GM23338 (cell line): ENCODE results near the gene CSH2. TPM values are rescaled to one million over a fixed set of nuclear protein-coding genes. Genes with fewer than 3 reads are reported as not detected.
"Not testable (repeated sequence)": the region's sequence is repeated elsewhere in the genome, so short reads cannot be mapped to it uniquely, and the experiment has no call there.

Source experiments
- ATAC-seq: fragments of 200-7000 bp; cut with Tn5 transposase; 3 replicates; pipeline ENCODE4 v1.9.1; 2020
- DNase-seq: peaks from one replicate; pipeline ENCODE4 v3.0.0-alpha.2; 2015; ENCODE audit warnings: low spot score
- H2AFZ ChIP-seq: fragments of 200-600 bp; sonication (generic); 2 replicates; pipeline ENCODE4 v1.8.0; 2016; ENCODE audit warnings: antibody characterized with exemption, mild to moderate bottlenecking, moderate library complexity
- H3F3A ChIP-seq: fragments of 200-600 bp; sonication (generic); replicated peaks from 2 replicates; pipeline ENCODE4 v1.8.0; 2017; ENCODE audit warnings: antibody characterized with exemption, mixed run types, low read depth
- H3K27ac ChIP-seq: fragments of 200-600 bp; sonication (generic); 2 replicates; pipeline ENCODE4 v1.6.1; 2016; ENCODE audit warnings: low read depth
- H3K27me3 ChIP-seq: fragments of 200-600 bp; sonication (generic); 2 replicates; pipeline ENCODE4 v1.8.0; 2016; ENCODE audit warnings: mild to moderate bottlenecking, mixed run types, moderate library complexity; ENCODE audit not compliant: insufficient read depth
- H3K36me3 ChIP-seq: fragments of 200-600 bp; sonication (generic); 2 replicates; pipeline ENCODE4 v1.8.0; 2016; ENCODE audit warnings: mild to moderate bottlenecking; ENCODE audit not compliant: insufficient read depth
- H3K4me1 ChIP-seq: fragments of 200-600 bp; sonication (generic); 2 replicates; pipeline ENCODE4 v1.8.0; 2016; ENCODE audit warnings: mild to moderate bottlenecking, moderate library complexity; ENCODE audit not compliant: insufficient read depth
- H3K4me2 ChIP-seq: fragments of 200-600 bp; sonication (generic); 2 replicates; pipeline ENCODE4 v1.7.1; 2017; ENCODE audit warnings: mixed run types
- H3K4me3 ChIP-seq: fragments of 200-600 bp; sonication (generic); 2 replicates; pipeline ENCODE4 v1.6.1; 2016; ENCODE audit warnings: mixed run types
- H3K79me2 ChIP-seq: fragments of 200-600 bp; sonication (generic); replicated peaks from 2 replicates; pipeline ENCODE4 v1.8.0; 2017; ENCODE audit warnings: mild to moderate bottlenecking; ENCODE audit not compliant: insufficient read depth
- H3K9me2 ChIP-seq: fragments of 200-600 bp; sonication (generic); 2 replicates; pipeline ENCODE4 v1.8.0; 2017; ENCODE audit not compliant: insufficient read depth
- H4K20me1 ChIP-seq: fragments of 200-600 bp; sonication (generic); replicated peaks from 2 replicates; pipeline ENCODE4 v1.8.0; 2017; ENCODE audit warnings: mild to moderate bottlenecking; ENCODE audit not compliant: insufficient read depth
- H3K27ac Mint-ChIP-seq: 2 replicates; pipeline ENCODE4 v1.8.0; 2020; ENCODE audit warnings: inconsistent platforms, mild to moderate bottlenecking, moderate library complexity, mixed read lengths
- H3K27me3 Mint-ChIP-seq: 3 replicates; pipeline ENCODE4 v1.8.0; 2022; ENCODE audit warnings: low read depth, mild to moderate bottlenecking, moderate library complexity, mixed read lengths, inconsistent platforms; ENCODE audit not compliant: insufficient read depth, poor library complexity
- H3K36me3 Mint-ChIP-seq: 3 replicates; pipeline ENCODE4 v1.8.0; 2021; ENCODE audit warnings: low read depth, mild to moderate bottlenecking, inconsistent platforms, moderate library complexity, mixed read lengths
- H3K4me1 Mint-ChIP-seq: 3 replicates; pipeline ENCODE4 v1.8.0; 2020; ENCODE audit warnings: mild to moderate bottlenecking, inconsistent platforms, mixed read lengths
- H3K4me3 Mint-ChIP-seq: 3 replicates; pipeline ENCODE4 v1.8.0; 2021; ENCODE audit warnings: moderate library complexity, mild to moderate bottlenecking, inconsistent platforms, mixed read lengths
- H3K9me3 Mint-ChIP-seq: 3 replicates; pipeline ENCODE4 v1.8.0; 2020; ENCODE audit warnings: moderate library complexity, mild to moderate bottlenecking, inconsistent platforms, mixed read lengths
- NANOG ChIP-seq: IDR thresholded peaks from 2 replicates; pipeline ENCODE4 v1.6.1; 2016; ENCODE audit warnings: antibody characterized with exemption, borderline replicate concordance
- polyA plus RNA-seq: library from polyadenylated mRNA; unstranded; fragments of >200 nt; fragmentation: Nextera tagmentation; extraction: Ambion mirVana; gene quantifications from 2 replicates; pipeline ENCODE4 v1.2.1, GENCODE V29; 2016
- total RNA-seq: library from RNA; depleted of rRNA; stranded (reverse); fragments of >200 nt; shearing (Covaris generic); gene quantifications from 2 replicates; pipeline ENCODE4 v1.2.3, GENCODE V29; 2014
- TF ChIP-seq, protein P1 (sequence below), 2 experiments: fragments of 200-600 bp in 1 of 2; sonication (generic) in 1 of 2; conservative IDR thresholded peaks; 2 replicates each; pipeline versions ENCODE4 v1.5.1 to v1.6.1; 2016 to 2017; ENCODE audit warnings: antibody characterized with exemption in 2 of 2, low read depth in 2 of 2, mild to moderate bottlenecking in 2 of 2, moderate library complexity in 1 of 2

Gene CSH2
- total and polyA plus RNA-seq, 2 experiments from 2014 or later, result 0.37 TPM; not detected in 1

DNA sequence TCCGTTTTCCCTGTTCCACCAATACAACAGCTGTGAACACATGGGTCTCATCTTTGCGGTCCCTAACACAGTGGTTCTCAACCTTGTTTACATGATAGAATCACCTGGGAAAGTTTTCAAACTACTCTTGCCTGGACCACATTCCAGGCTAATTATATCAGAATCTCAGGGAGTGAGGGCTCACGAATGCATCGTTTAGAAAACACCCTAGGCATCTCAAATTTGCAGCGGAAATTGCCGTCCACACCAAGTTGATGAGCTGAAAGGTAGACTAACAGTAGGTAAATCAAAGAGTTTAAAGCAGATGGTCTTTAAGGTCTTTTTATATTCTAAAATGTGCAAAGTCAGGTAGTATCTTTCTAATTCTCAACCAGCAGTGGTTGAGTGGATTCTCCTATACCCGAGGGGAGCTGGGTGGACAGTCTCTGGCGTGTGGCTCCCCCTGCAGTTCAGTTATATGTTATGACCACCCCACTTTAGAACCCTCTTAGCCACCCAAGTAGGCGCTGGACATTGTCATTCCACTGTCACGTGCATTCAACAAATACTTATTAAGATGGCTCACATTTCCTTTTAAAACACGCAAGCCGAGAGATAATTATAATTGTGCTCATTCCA, 33.8 kb upstream of the CSH2 start:
- not testable (repeated sequence) for H3K9me3 Mint-ChIP-seq, H3F3A ChIP-seq, H3K27me3 ChIP-seq, H3K36me3 Mint-ChIP-seq, H3K79me2 ChIP-seq, H3K4me1 ChIP-seq, H2AFZ ChIP-seq, H3K27me3 Mint-ChIP-seq, H3K36me3 ChIP-seq, H3K9me2 ChIP-seq, H4K20me1 ChIP-seq, H3K27ac Mint-ChIP-seq, H3K4me3 Mint-ChIP-seq, H3K4me3 ChIP-seq
- H3K4me1 Mint-ChIP-seq, result peaks cover 20% of the 10 kb centered on the region
- peak overlapping the region; percentile 22; the same call in 1 of the 2 replicates for H3K4me2 ChIP-seq
- TF ChIP-seq, protein P1, sequence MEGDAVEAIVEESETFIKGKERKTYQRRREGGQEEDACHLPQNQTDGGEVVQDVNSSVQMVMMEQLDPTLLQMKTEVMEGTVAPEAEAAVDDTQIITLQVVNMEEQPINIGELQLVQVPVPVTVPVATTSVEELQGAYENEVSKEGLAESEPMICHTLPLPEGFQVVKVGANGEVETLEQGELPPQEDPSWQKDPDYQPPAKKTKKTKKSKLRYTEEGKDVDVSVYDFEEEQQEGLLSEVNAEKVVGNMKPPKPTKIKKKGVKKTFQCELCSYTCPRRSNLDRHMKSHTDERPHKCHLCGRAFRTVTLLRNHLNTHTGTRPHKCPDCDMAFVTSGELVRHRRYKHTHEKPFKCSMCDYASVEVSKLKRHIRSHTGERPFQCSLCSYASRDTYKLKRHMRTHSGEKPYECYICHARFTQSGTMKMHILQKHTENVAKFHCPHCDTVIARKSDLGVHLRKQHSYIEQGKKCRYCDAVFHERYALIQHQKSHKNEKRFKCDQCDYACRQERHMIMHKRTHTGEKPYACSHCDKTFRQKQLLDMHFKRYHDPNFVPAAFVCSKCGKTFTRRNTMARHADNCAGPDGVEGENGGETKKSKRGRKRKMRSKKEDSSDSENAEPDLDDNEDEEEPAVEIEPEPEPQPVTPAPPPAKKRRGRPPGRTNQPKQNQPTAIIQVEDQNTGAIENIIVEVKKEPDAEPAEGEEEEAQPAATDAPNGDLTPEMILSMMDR (conservative IDR thresholded peaks at IDR 0.05; ENCODE audit: low read depth in 2 of 2), result peak; percentile 54 to 60
- TF ChIP-seq NANOG, result 0 out of 2 replicates have a peak, but pooled peaks have one; percentile 20
- DNase-seq (peak; percentile 71), ATAC-seq (peak; percentile 84)
- 0 out of 2 replicates have a peak overlapping the region, but pooled peaks have one; percentile 29 for H3K27ac ChIP-seq

DNA sequence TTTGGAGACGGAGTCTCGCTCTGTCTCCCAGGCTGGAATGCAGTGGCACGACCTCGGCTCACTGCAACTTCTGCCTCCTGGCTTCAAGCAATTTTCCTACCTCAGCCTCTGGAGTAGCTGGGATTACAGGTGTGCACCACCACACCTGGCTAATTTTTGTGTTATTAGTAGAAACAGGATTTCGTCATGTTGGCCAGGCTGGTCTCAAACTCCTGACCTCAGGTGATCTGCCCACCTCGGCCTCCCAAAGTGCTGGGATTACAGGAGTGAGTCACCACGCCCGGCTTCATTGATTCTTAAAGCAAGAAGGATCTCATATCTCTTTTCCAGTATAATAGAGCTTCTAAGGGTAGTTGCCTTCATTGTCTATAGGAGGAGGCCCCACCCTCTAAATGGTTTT, 31.3 kb upstream of the CSH2 start:
- not testable (repeated sequence) for H3K27ac Mint-ChIP-seq, DNase-seq, H3K4me2 ChIP-seq, ATAC-seq, H3K27me3 ChIP-seq, H3K36me3 Mint-ChIP-seq, H4K20me1 ChIP-seq, H3K9me3 Mint-ChIP-seq, H3K27me3 Mint-ChIP-seq, H3K9me2 ChIP-seq, H3K4me1 Mint-ChIP-seq, H3K4me3 ChIP-seq, H2AFZ ChIP-seq, H3K79me2 ChIP-seq, H3F3A ChIP-seq, H3K27ac ChIP-seq, H3K4me3 Mint-ChIP-seq, H3K4me1 ChIP-seq, H3K36me3 ChIP-seq

DNA sequence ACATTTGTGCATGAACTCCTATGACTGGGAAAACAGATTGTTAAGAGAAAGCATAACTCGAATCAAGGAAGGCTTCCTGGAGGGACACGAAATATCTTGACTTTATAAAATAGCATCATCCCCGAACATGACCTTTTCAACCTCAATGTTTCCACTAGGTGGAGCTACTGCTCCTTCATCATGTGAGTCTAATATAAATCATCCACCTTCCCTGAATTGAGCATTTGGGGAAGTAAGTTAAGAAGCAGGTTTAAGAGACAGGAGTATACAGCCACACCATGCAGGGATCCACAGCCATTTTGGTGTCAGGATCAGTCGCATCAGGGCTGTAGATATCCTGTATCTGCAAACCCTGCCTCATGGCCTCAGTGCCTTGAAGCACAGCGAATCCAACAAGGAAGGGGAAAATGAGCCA, 30.3 kb upstream of the CSH2 start:
- H3K27ac Mint-ChIP-seq, result 0 out of 2 replicates have a peak overlapping the region, but pooled peaks have one; percentile 54
- not testable (repeated sequence) for H3K36me3 Mint-ChIP-seq, H3F3A ChIP-seq, H2AFZ ChIP-seq, H3K36me3 ChIP-seq, H3K27ac ChIP-seq, H3K4me2 ChIP-seq, H3K4me3 ChIP-seq, H3K79me2 ChIP-seq, H3K27me3 ChIP-seq, H3K4me1 Mint-ChIP-seq, H3K9me2 ChIP-seq, H3K4me1 ChIP-seq, H3K27me3 Mint-ChIP-seq, H3K4me3 Mint-ChIP-seq, H4K20me1 ChIP-seq, H3K9me3 Mint-ChIP-seq
- DNase-seq (peak; percentile 24), ATAC-seq (peak; percentile 61)
- TF ChIP-seq, protein P1 (conservative IDR thresholded peaks at IDR 0.05; ENCODE audit: low read depth in 2 of 2), result peak; percentile 40 to 55

DNA sequence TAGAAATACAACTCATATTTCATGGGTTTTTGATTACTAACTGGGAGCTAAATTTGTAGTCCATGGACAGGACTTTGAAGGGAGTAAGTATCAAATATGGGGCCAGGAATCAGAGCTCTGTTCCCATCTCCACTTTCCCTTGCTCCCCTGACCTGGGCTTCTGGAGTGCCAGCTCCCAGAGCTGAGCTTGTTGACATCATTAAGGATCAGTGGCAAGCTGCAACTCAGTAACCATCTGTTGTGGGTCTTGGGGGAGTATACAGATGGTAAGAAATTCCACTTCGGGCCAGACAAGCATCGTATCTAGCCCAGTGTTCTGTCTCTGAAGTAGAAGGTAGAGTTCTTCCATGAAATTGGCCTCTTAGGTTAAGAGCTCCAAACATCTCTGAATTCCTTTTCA, 28.5 kb upstream of the CSH2 start:
- H3K4me2 ChIP-seq, ATAC-seq, H3K36me3 Mint-ChIP-seq, H3K4me3 Mint-ChIP-seq, H3K36me3 ChIP-seq, H3K4me1 Mint-ChIP-seq, H3K27ac ChIP-seq, H2AFZ ChIP-seq, H3K4me3 ChIP-seq, H3K27ac Mint-ChIP-seq, H3K9me2 ChIP-seq, H3K79me2 ChIP-seq, DNase-seq, H3F3A ChIP-seq, H3K4me1 ChIP-seq, H3K27me3 ChIP-seq, H3K9me3 Mint-ChIP-seq, H4K20me1 ChIP-seq, H3K27me3 Mint-ChIP-seq: not testable (repeated sequence)

DNA sequence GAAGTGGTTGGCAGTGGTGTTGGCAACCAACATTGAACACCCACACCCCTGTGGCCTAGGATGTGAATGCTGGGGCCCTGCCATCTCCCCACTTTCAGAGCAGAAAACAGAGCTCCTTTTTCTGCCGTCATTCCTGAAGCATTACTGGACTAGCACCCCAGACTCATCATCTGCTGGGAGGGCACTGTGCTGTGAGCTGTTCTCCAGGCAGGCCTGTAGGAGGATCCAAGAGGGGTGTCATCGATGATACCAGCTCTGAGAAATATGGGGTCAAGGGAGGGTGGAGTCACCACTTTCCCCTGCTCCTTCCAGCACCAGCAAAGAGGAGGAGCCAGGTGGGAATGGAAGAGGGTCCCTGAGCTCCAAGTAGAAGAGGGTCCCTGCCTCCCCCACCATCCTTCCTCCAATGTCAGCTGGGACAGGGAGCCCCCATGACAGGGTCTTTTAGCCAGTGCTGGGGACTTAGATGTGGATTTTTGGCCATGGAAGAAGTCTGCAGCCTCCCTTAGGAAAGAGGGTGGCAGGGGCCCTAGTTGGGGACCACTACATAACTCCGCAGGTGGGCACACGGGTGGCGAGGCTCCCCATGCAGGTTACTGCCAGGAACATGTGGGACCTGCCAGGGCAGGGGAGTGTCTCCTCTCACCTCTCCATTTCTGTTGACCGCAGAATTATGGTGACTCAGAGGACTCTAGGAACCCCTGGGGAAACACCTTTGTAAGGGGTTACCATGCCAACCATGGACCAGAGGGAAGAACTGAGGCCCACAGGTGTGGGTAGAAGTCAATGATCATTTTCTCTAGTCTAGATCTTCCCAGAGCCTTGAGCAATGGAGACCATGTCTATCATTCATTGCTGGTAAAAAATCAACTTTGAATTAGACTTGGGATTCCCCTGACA, 25.7 kb upstream of the CSH2 start:
- H3K79me2 ChIP-seq, H3K27ac ChIP-seq, DNase-seq, H3K4me2 ChIP-seq, H3K9me2 ChIP-seq, H3K4me3 Mint-ChIP-seq, H3K36me3 Mint-ChIP-seq, H3K9me3 Mint-ChIP-seq, H3K27ac Mint-ChIP-seq, H3F3A ChIP-seq, H4K20me1 ChIP-seq, ATAC-seq, H3K4me1 ChIP-seq, H3K4me3 ChIP-seq, H2AFZ ChIP-seq, H3K36me3 ChIP-seq, H3K4me1 Mint-ChIP-seq, H3K27me3 ChIP-seq, H3K27me3 Mint-ChIP-seq: not testable (repeated sequence)
